Ascending aorta (tissue), 2 donors: ENCODE measurements around the gene HMGXB3. TPM values are rescaled to one million over a fixed set of nuclear protein-coding genes. Genes with fewer than 3 reads are reported as not detected.

Source experiments
- DNase-seq, 2 donors: peaks; one replicate each; pipeline ENCODE4 v3.0.0-alpha.2; 2019; ENCODE audit warnings: low spot score in 2 of 2
- H3K27ac ChIP-seq, 2 donors: fragments of 200-600 bp; sonication (generic); one replicate each; pipeline ENCODE4 v1.5.1; 2016 to 2017; ENCODE audit warnings: mild to moderate bottlenecking in 1 of 2
- H3K27me3 ChIP-seq: fragments of 200-600 bp; sonication (generic); one replicate; pipeline ENCODE4 v1.5.1; 2017
- H3K36me3 ChIP-seq, 2 donors: fragments of 200-600 bp; sonication (generic); one replicate each; pipeline ENCODE4 v1.5.1; 2016
- H3K4me1 ChIP-seq, 2 donors: fragments of 200-600 bp; sonication (generic); one replicate each; pipeline ENCODE4 v1.5.1; 2016 to 2017; ENCODE audit warnings: mild to moderate bottlenecking in 1 of 2
- H3K4me3 ChIP-seq, 2 donors: fragments of 200-600 bp; sonication (generic); one replicate each; pipeline ENCODE4 v1.5.1; 2016 to 2017; ENCODE audit warnings: mild to moderate bottlenecking in 1 of 2
- H3K9me3 ChIP-seq, 2 donors: fragments of 200-600 bp; sonication (generic); one replicate each; pipeline ENCODE4 v1.5.1; 2016
- CTCF ChIP-seq, 3 experiments: fragments of 200-600 bp in 2 of 3; fragments of 450-650 bp in 1 of 3; sonication (generic) in 2 of 3; IDR thresholded peaks; one replicate each; pipeline ENCODE4 v1.5.1; 2016 to 2019; ENCODE audit warnings: antibody characterized with exemption in 3 of 3, mild to moderate bottlenecking in 1 of 3, moderate library complexity in 1 of 3
- intact Hi-C: fragments of 100-400 bp; cut with DNase I; formaldehyde crosslinking; loops from one replicate; pipeline ENCODE4 v1.15.1; 2023
- total RNA-seq: library from RNA; depleted of rRNA; stranded (reverse); fragments of >200 nt; gene quantifications from one replicate; pipeline ENCODE4 v1.1.0, GENCODE V29; 2016

The HMGXB3 gene
- total RNA-seq, 1 donor from 2014 or later: 56.4 TPM

- DNase-seq: no peak
- no peak overlapping the region for H3K4me3 ChIP-seq
- no peaks in the 10 kb centered on the region for H3K27me3 ChIP-seq
- no peak for TF ChIP-seq CTCF (IDR thresholded peaks at IDR 0.05)
- H3K9me3 ChIP-seq: peaks cover 0 to 5% of the 10 kb centered on the region in 2 donors
- H3K36me3 ChIP-seq: peaks cover 66 to 86% of the 10 kb centered on the region in 2 donors
- intact Hi-C loops: no loop called here
- H3K4me1 ChIP-seq: no peaks in the 10 kb centered on the region
- no peak overlapping the region for H3K27ac ChIP-seq
Observed at GRCh38 chr5:150015415-150015814, 14.9 kb downstream of the HMGXB3 start.

- H3K27me3 ChIP-seq: no peaks in the 10 kb centered on the region
- intact Hi-C loops: no loop called here
- no peak overlapping the region for H3K4me3 ChIP-seq
- no peak for DNase-seq
- no peak overlapping the region for H3K27ac ChIP-seq
- H3K4me1 ChIP-seq: peaks cover 0 to 7% of the 10 kb centered on the region in 2 donors
- TF ChIP-seq CTCF (IDR thresholded peaks at IDR 0.05): no peak
- H3K36me3 ChIP-seq: peaks cover 57 to 78% of the 10 kb centered on the region in 2 donors
- peaks cover 0 to 5% of the 10 kb centered on the region in 2 donors for H3K9me3 ChIP-seq
Observed at GRCh38 chr5:150016537-150016936, 16.0 kb downstream of the HMGXB3 start.

GRCh38 chr5:150017226-150018005, 16.9 kb downstream of the HMGXB3 start:
- Histone ChIP-seq H3K4me1 (peaks cover 0 to 16% of the 10 kb centered on the region in 2 donors), H3K27ac (peak overlapping the region in 1 of 2 donors; percentile 23), H3K36me3 (peaks cover 53 to 70% of the 10 kb centered on the region in 2 donors), H3K9me3 (peaks cover 0 to 5% of the 10 kb centered on the region in 2 donors), H3K4me3 (no peak overlapping the region), H3K27me3 (no peaks in the 10 kb centered on the region)
- no peak for DNase-seq
- no peak for TF ChIP-seq CTCF (IDR thresholded peaks at IDR 0.05)
- intact Hi-C loops: no loop called here

- TF ChIP-seq CTCF (IDR thresholded peaks at IDR 0.05): no peak
- Histone ChIP-seq H3K9me3 (peaks cover 0 to 5% of the 10 kb centered on the region in 2 donors), H3K27ac (peak overlapping the region in 1 of 2 donors; percentile 78), H3K4me1 (peaks cover 0 to 30% of the 10 kb centered on the region in 2 donors), H3K36me3 (peaks cover 37 to 54% of the 10 kb centered on the region in 2 donors), H3K4me3 (no peak overlapping the region), H3K27me3 (no peaks in the 10 kb centered on the region)
- intact Hi-C loops: loop anchor here (10.0 kb wide), 1 partner anchor 195 kb away; no protein-coding TSS in a partner anchor
- no peak for DNase-seq
Observed at GRCh38 chr5:150020249-150020648, 19.7 kb downstream of the HMGXB3 start.

GRCh38 chr5:150021491-150022157, 21.1 kb downstream of the HMGXB3 start:
- TF ChIP-seq CTCF (IDR thresholded peaks at IDR 0.05): no peak
- no peaks in the 10 kb centered on the region for H3K9me3 ChIP-seq

More at GRCh38 chr5:150021491-150022157, 21.1 kb downstream of the HMGXB3 start:
- Histone ChIP-seq H3K4me3 (no peak overlapping the region), H3K27me3 (no peaks in the 10 kb centered on the region), H3K4me1 (peaks cover 0 to 30% of the 10 kb centered on the region in 2 donors), H3K36me3 (peaks cover 37 to 54% of the 10 kb centered on the region in 2 donors), H3K27ac (peak overlapping the region; percentile 43 to 78)
- peak in 1 of 2 donors; percentile 72 for DNase-seq
- intact Hi-C loops: loop anchor here (10.0 kb wide), 1 partner anchor 193 kb away; no protein-coding TSS in a partner anchor
